GM18909 (cell line): ENCODE measurements around the gene SV2C.
"Not testable (repeated sequence)": the region's sequence is repeated elsewhere in the genome, so short reads cannot be mapped to it uniquely, and the experiment has no call there.

Source experiments
- ATAC-seq: cut with Tn5 transposase; IDR thresholded peaks from one replicate; pipeline ENCODE4 v1.9.1; 2021; ENCODE audit warnings: mild to moderate bottlenecking; ENCODE audit not compliant: unreplicated experiment, poor library complexity

SV2C gene

GRCh38 chr5:76289692-76290091 is 206.5 kb downstream of the SV2C start:
- no peak for ATAC-seq

DNA sequence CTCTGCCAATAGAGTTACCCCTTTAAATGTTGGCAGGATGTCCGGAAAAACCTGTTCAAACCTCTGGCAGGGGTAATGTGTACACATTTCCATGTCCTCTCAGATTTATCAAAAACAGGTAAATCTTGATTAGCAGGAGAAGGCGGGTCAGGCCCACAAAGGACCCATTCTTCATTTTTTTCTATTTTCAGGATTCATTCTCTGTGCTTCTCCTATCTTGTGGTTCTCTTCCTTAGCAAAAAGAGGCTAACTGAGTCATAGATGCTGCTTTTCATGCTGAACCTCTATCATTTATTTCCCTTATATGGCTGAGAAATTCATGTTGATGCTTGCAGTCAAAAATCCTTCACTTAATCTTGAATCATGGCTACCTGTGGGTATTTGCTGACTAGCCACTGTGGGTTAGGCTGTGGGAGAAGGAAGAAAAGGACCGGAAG is 207.2 kb downstream of the SV2C start:
- ATAC-seq = no peak

DNA sequence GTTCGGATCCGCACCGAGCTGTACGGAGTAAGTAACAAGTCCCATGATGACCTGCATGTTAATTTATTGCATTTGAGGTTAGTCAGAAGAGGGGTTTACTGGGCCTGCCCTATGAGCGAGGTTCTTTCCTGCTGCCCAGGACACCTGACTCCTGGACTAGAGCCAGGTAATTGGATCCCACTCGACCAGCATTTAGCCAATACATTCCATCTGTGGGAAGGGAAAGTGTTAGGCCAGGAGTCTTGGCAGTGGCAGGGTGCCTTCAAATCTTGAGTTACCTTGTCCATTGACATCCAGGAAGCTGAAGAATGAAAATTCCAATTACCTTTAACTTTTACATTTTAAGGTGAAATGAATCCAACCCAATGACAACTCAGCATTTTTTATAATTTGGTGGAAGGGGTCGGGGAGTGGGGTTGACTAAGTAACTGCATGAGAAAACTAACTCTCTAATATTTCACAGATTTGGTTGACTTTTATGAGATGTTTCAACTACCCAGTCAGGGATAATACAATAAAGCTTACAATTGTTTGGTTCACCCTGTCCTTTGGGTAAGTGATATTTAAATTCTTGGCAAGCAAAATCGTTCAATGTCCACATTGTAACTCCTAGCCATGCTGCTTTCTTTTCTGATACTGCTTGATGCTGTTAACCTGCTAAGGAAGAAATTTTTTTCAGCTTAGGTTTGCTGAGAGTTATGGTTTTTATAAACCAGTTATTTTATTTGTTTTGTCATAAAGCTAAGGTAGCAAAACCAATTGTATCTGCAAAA is 208.3 kb downstream of the SV2C start:
- ATAC-seq = no peak

GRCh38 chr5:76292620-76293322 is 209.6 kb downstream of the SV2C start:
- peak; percentile 89 for ATAC-seq

GRCh38 chr5:76294573-76294972 is 211.4 kb downstream of the SV2C start:
- no peak for ATAC-seq

DNA sequence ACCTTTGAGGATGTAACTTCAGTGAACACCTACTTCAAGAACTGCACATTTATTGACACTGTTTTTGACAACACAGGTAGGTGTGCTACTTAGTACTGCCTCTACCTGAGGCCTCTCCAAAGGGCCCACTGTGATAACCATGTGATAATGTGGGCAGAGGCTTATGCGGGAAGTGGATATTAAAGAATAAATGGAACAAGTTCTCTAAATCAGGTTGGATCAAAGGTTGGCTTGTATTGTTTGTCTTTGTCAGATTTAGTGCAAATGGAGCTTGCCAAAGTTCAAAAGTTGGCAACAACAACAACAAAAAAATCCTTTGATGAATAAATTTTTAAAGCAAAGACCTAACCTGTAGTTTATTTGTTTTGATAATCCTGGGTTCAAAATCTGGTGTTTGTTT is 215.7 kb downstream of the SV2C start:
- no peak for ATAC-seq

DNA sequence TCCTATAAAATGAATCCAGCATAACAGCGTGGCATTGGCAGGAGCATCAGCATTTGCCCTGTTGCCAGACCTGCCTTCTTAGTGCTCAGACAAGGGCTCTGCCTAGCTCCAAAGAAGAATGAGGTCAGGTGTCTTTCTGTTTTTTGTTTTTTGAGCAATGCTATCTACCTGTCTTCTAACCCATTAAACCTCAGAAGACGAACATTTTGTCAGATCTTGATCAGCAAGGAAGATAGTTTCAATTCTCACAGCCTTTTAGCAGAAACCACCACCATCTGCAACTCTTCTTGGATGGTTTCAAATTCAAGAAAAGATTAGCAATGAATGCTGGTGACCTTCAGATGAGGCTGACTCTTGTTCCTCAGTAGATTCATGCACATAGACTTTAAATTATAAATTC is 216.4 kb downstream of the SV2C start:
- ATAC-seq = peak; percentile 47

GRCh38 chr5:76301932-76302331 is 218.7 kb downstream of the SV2C start:
- ATAC-seq = not testable (repeated sequence)

DNA sequence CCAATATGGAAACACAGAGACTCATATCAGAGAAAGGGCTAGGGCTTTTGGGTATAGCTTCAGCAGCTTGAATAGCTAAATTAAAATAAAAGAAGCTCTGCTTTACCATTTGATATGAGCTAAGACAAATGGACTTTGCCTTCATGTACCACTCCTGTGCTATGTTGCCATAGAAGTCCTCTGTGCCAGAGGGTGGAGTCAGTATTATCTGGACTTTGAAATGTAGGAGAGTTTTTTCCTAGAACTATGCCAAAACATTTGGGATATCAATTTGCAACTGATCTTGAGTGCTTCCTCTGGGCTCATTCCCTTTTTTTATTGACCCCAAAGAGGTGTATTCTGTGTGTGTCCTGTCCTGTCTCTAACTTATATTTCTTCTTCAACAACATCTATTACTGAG is 219.5 kb downstream of the SV2C start:
- not testable (repeated sequence) for ATAC-seq

GRCh38 chr5:76303921-76304320 is 220.7 kb downstream of the SV2C start:
- ATAC-seq = peak; percentile 60

- no peak for ATAC-seq
Measured at GRCh38 chr5:76305269-76305668, 222.1 kb downstream of the SV2C start.

GRCh38 chr5:76305775-76306174 is 222.6 kb downstream of the SV2C start:
- ATAC-seq = no peak

GRCh38 chr5:76310208-76310607 is 227.0 kb downstream of the SV2C start:
- ATAC-seq = no peak

DNA sequence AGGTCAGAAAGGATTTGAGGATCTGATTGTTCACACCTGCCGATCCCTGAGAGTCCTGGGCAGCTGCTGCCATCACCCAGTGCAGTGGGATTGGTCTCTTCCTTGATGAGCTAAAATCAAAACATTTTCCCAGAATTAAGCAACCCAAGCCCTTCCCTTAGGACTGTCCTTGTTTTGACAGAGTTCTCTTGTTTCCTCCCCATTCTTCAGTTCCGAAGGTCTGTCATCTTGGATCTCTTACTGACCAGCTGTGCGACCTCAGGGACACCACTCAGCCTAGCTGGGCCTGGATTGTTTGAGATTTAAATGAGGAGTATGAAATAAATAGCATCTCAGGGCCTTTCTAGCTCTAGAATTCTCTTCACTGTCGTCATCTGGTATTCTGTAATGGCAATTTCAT is 229.6 kb downstream of the SV2C start:
- no peak for ATAC-seq

DNA sequence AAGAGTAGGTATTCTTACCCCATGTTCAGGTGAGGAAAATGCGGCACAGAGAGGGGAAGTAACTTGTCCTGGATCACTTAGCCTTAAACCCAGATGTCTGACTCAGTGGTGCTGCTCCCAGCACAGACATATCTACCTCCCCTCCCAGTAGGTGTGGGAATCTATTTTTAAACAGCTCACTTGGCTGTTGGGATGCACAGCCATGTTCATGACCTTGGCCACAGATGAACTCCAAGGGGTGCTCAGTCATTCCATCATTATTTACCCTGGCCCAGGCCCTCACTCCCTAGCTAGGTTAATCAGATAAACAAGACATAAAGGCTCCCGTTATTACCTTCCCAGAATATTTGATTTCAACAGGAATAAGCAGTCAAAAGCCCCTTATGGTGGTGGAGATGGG is 231.5 kb downstream of the SV2C start:
- ATAC-seq = no peak

- ATAC-seq = no peak
Measured at GRCh38 chr5:76319673-76320072, 236.5 kb downstream of the SV2C start.

DNA sequence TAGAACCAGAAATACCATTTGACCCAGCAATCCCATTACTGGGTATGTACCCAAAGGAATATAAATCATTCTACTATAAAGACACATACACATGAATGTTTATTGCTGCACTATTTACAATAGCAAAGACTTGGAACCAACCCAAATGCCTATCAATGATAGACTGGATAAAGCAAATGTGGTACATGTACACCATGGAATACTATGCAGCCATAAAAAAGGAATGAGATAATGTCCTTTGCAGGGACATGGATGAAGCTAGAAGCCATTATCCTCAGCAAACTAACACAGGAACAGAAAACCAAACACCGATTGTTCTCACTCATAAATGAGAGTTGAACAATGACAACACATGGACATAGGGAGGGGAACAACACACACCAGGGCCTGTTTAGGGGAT is 240.3 kb downstream of the SV2C start:
- not testable (repeated sequence) for ATAC-seq

DNA sequence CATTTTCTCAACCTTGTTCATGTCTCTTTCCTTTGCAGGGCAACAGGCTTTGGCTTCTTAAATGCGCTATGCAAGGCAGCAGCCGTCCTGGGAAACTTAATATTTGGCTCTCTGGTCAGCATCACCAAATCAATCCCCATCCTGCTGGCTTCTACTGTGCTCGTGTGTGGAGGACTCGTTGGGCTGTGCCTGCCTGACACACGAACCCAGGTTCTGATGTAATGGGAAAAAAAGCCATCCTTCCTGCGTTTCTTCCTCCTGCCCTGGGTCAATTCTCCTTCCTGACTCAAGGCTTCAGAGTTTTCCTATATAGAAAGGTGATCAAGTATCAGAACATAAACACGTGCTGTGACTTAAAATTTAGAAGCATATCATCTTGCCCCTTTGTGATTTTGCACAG is 242.1 kb downstream of the SV2C start:
- ATAC-seq = no peak

- no peak for ATAC-seq
Measured at GRCh38 chr5:76325876-76326491, 242.8 kb downstream of the SV2C start.

GRCh38 chr5:76326577-76327302 is 243.6 kb downstream of the SV2C start:
- ATAC-seq = no peak

- ATAC-seq = no peak
Measured at GRCh38 chr5:76329346-76329745, 246.2 kb downstream of the SV2C start.
